ENCODE results near the gene TBPL1.
"Not testable (repeated sequence)": the region's sequence is repeated elsewhere in the genome, so short reads cannot be mapped to it uniquely, and the experiment has no call there.

TBPL1 gene

GRCh38 chr6:133973109-133973971, 20.3 kb downstream of the TBPL1 start:
- peak; percentile 78 for DNase-seq (ENCODE audit: low read depth)
- TF ChIP-seq, protein P1, sequence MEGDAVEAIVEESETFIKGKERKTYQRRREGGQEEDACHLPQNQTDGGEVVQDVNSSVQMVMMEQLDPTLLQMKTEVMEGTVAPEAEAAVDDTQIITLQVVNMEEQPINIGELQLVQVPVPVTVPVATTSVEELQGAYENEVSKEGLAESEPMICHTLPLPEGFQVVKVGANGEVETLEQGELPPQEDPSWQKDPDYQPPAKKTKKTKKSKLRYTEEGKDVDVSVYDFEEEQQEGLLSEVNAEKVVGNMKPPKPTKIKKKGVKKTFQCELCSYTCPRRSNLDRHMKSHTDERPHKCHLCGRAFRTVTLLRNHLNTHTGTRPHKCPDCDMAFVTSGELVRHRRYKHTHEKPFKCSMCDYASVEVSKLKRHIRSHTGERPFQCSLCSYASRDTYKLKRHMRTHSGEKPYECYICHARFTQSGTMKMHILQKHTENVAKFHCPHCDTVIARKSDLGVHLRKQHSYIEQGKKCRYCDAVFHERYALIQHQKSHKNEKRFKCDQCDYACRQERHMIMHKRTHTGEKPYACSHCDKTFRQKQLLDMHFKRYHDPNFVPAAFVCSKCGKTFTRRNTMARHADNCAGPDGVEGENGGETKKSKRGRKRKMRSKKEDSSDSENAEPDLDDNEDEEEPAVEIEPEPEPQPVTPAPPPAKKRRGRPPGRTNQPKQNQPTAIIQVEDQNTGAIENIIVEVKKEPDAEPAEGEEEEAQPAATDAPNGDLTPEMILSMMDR (IDR thresholded peaks at IDR 0.05; ENCODE audit: low read length, missing control alignments), result peak; percentile 64
- H3K4me3 ChIP-seq (replicated peaks; ENCODE audit: low read depth, low read length), result no peak overlapping the region

GRCh38 chr6:133977983-133978895, 25.2 kb downstream of the TBPL1 start:
- DNase-seq (ENCODE audit: low read depth), result peak; percentile 79
- TF ChIP-seq, protein P1 (IDR thresholded peaks at IDR 0.05; ENCODE audit: low read length, missing control alignments), result no peak
- no peak overlapping the region for H3K4me3 ChIP-seq (replicated peaks; ENCODE audit: low read depth, low read length)

GRCh38 chr6:133978896-133979240, 25.8 kb downstream of the TBPL1 start:
- H3K4me3 ChIP-seq (replicated peaks; ENCODE audit: low read depth, low read length), result no peak overlapping the region
- TF ChIP-seq, protein P1 (IDR thresholded peaks at IDR 0.05; ENCODE audit: low read length, missing control alignments), result no peak
- DNase-seq (ENCODE audit: low read depth), result no peak

GRCh38 chr6:133979269-133979963, 26.4 kb downstream of the TBPL1 start:
- DNase-seq (ENCODE audit: low read depth); H3K4me3 ChIP-seq (replicated peaks; ENCODE audit: low read depth, low read length): not testable (repeated sequence)

GRCh38 chr6:133980168-133980567, 27.1 kb downstream of the TBPL1 start:
- no peak overlapping the region for H3K4me3 ChIP-seq (replicated peaks; ENCODE audit: low read depth, low read length)
- TF ChIP-seq, protein P1 (IDR thresholded peaks at IDR 0.05; ENCODE audit: low read length, missing control alignments), result no peak
- DNase-seq (ENCODE audit: low read depth), result no peak

GRCh38 chr6:133983099-133983939, 30.3 kb downstream of the TBPL1 start:
- peak; percentile 53 for DNase-seq (ENCODE audit: low read depth)
- TF ChIP-seq, protein P1 (IDR thresholded peaks at IDR 0.05; ENCODE audit: low read length, missing control alignments), result no peak
- H3K4me3 ChIP-seq (replicated peaks; ENCODE audit: low read depth, low read length), result no peak overlapping the region
